Caki2 (cell line): ENCODE results near the gene INTS12. TPM values are rescaled to one million over a fixed set of nuclear protein-coding genes. Genes with fewer than 3 reads are reported as not detected.
"Not testable (repeated sequence)": the region's sequence is repeated elsewhere in the genome, so short reads cannot be mapped to it uniquely, and the experiment has no call there.

Source experiments
- DNase-seq: peaks from one replicate; pipeline ENCODE4 v3.0.0-alpha.2; 2015; ENCODE audit warnings: low read depth
- in situ Hi-C: cut with HindIII; loops from 2 replicates; pipeline ENCODE4 v1.10.0; 2016; ENCODE audit warnings: low sequenced_read_pairs, low pct_unique_long_range_greater_than_20kb, mixed read lengths
- total RNA-seq: library from RNA; depleted of rRNA; stranded (reverse); fragments of >200 nt; shearing (Covaris generic); gene quantifications from 2 replicates; pipeline ENCODE4 v1.2.3, GENCODE V29; 2014; ENCODE audit warnings: low replicate concordance; rRNA removed

INTS12 gene
- total RNA-seq: 9.6 and 22.4 TPM in 2 replicates

- peak; percentile 86 for DNase-seq
- in situ Hi-C loops: no loop called here
These were observed at the start of gene INTS12, which contains the start of gene GSTCD for GRCh38 chr4:105708181-105709080. Gene INTS12, minus strand, starts transcription at chr4:105708689. Its CDS starts 8,684 bp downstream, at chr4:105700005. Gene GSTCD, plus strand, starts transcription at chr4:105708784. Its CDS starts 8,830 bp downstream, at chr4:105717614.

- DNase-seq: no peak
- in situ Hi-C loops: no loop called here
These were observed 46.9 kb upstream of the INTS12 start for GRCh38 chr4:105755375-105755774.

DNA sequence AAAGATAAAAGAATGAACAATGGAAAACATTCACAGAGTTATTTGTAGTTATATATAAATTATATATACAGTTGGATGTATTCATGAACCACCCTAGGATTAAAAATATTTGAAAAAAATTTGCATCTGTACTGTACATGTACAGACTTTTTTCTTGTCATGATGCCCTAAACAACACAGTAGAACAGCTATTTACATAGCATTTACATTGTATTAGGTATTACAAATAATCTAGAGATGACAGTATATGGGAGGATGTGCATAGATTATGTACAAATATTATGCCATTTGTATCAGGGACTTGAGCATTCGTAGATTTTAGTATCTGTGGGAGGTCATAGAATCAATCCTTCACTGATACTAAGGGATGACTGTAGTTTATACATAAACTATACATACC is 44.9 kb upstream of the INTS12 start:
- no peak for DNase-seq
- in situ Hi-C loops: no loop called here

- no peak for DNase-seq
- in situ Hi-C loops: no loop called here
These were observed 43.3 kb upstream of the INTS12 start for GRCh38 chr4:105751718-105752299.

GRCh38 chr4:105748222-105748621 is 39.7 kb upstream of the INTS12 start:
- in situ Hi-C loops: no loop called here
- DNase-seq: no peak

DNA sequence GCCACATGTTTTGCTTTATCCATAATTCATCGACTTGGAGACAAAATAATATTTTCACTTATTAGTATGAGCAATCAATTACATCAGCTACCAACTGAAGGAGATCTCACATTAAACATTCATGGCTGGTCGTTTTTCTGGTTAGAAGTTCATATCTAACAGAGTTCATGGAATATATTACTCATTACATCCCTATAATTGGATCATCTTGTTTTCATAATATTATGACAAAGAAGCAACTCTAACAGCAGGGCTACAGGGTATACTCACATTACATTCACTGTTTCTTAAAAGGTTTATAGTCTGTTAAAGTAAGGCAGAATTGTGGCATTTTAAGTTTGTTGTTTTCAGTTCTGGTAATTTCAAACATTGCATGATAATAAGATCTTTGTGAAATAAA is 33.1 kb upstream of the INTS12 start:
- no peak for DNase-seq
- in situ Hi-C loops: no loop called here

- DNase-seq, in situ Hi-C loops: not testable (repeated sequence)
These were observed 26.7 kb upstream of the INTS12 start for GRCh38 chr4:105735217-105735616.

- in situ Hi-C loops, DNase-seq: not testable (repeated sequence)
These were observed 21.4 kb upstream of the INTS12 start for GRCh38 chr4:105729895-105730294.

DNA sequence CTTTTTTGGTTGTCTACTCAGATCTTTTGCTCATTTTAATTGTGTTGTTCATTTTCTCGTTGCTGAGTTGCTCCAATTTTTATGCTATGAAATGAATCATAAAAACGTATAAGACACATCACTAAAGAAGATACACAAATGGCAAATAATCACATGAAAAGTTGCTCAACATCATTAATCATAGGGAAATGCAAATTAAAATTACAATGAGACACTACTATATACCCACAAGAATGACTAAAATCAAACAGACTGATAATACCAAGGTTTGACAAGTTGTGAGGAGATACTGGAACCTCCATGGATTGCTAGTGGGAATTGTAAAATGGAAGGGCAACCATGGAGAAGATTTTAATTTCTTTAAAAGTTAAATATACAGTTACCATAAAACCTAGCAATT is 17.1 kb upstream of the INTS12 start:
- no peak for DNase-seq
- in situ Hi-C loops: no loop called here

- DNase-seq: no peak
- in situ Hi-C loops: no loop called here
These were observed 10.7 kb upstream of the INTS12 start for GRCh38 chr4:105719204-105719603.

DNA sequence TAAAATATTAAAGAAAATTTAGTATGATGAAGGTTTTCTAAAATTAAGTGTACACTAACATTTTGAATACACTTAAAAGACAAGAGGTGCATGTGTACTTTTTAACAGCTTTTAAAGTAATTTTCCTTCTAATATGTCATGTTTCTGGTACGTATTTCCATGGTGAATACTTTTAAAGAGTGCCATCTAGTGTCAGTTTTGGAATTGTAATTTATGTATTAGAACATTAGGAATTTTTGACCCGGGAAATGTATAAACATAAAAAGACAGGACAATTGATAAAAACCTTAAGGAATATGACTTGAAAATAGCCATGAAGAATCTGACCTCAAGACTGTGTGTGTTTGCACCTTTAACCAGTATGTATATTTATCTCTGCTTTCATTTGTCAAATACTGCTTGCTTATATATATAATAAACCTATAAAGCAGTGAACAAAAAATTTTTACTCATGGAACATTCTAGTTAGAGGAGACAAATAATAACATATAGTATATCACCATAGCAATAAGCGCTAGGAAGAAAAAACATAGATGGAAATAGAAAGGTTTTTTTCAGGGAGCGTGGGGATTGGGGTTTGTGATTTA is 7.3 kb upstream of the INTS12 start:
- in situ Hi-C loops: no loop called here
- peak; percentile 36 for DNase-seq

DNA sequence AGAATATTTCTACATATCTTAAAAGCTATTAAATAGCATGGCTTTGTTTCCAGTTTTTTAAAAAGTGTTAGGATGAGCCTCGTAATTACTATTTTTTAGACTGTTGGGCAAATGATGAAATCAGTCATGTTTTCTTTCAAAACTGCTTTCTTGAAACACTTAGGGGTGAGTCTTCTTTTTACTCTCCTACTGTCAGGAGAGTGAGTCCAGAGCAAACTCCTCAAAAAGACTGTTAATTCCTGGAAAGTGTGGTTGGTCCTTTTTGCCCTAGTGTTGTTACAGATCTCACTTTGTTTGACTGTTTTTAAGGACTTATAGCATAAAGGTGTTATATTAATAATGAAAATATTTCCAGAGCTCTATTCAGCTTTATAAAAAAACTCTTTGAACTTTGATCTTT is 6.4 kb upstream of the INTS12 start:
- DNase-seq: peak; percentile 10
- in situ Hi-C loops: no loop called here

DNA sequence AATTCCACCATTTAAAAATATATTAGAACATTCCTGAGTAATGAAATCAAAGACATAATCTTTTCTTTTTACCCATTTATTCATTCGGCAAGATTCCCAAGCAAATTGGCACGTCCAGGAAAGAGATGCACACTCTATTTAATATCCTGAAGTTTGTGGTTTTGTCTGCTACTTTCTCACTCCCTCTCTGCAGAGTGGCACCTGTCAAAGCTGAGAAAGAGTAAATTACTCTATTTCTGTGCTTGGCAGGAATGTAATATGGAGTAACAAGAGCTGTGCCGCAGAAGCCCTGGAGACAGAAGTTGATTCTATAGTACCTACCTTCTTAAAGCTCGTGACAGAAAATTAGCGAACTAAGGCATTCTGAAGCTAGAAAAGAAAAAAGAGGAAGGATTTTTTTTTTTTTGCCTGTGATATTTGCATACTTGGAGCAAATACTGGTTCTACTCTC is 5.6 kb upstream of the INTS12 start:
- in situ Hi-C loops: no loop called here
- DNase-seq: peak; percentile 36

- in situ Hi-C loops: no loop called here
- DNase-seq: peak; percentile 42
These were observed 4.3 kb upstream of the INTS12 start for GRCh38 chr4:105712766-105713165.

- peak; percentile 43 for DNase-seq
- in situ Hi-C loops: no loop called here
These were observed 2.2 kb upstream of the INTS12 start for GRCh38 chr4:105710678-105711077.

GRCh38 chr4:105710012-105710600 is 1.6 kb upstream of the INTS12 start:
- in situ Hi-C loops: no loop called here
- DNase-seq: peak; percentile 30

DNA sequence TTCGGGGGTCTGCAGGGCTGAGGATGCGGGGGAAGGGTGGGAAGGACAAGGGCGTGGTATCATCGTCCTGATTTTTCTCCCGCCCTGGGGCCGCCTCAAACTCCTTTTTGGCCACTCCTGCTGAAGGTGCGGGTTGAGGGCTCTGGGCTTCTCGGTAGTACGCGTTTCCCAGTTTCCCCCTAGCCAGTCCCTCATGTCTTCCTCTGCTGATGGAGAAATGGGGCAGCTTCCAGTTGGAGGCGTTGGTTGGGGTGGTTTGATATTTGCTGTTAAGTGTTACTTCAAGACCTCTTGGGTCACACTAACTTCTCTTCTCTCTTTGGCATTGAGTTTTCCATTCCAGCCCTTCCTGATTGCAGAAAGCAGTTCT is 577 bp upstream of the INTS12 start:
- no peak for DNase-seq
- in situ Hi-C loops: no loop called here

DNA sequence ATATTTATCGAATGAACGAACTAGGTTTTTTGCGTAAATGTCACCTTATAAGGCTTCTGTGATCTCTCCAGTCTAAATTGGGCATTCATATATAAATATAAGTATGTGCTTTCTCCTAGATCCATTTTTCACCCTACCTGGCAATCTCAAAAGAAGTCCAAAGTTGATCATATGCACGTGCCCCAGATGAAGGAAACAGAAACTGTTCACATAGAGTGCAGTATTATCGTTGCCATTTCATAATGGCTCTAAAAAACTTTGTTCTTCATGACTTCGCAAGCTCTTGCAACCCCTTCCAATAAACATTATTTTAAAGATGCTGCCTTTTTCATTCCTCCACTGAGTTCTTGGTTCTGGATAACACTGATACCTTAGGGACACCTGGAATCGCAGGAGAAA is 708 bp downstream of the INTS12 start:
- no peak for DNase-seq
- in situ Hi-C loops: no loop called here

DNA sequence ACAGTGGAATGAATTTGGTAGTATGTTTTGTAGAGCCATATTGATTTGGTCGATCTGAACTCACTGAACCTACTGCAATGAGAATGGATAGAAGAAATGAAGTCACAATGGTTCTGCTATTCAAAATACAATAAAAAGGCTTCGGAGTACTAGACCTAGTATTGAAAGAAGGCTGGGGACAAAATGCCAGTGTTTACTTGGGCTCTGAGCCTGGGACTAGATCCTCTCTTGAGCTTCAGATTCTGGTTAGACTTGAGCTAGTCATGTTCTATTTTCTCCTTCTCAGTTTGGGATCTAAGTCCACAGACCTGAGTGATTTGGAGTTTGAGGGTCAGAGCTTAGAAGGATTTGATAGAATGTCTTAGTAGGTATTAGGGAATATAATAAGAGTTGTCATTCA is 9.9 kb downstream of the INTS12 start:
- in situ Hi-C loops: no loop called here
- no peak for DNase-seq
